OCI-LY3 (cell line): Measurements from ENCODE around the gene CKB.

Experiments
- H2AFZ ChIP-seq: fragments of 200-600, 300-600 bp; shearing (Covaris generic); 2 replicates; pipeline ENCODE4 v1.6.0; 2014; ENCODE audit warnings: antibody characterized with exemption, low read depth, low read length
- H3K27ac ChIP-seq: fragments of 200-600, 300-600 bp; sonication (generic); 2 replicates; pipeline ENCODE4 v1.5.1; 2014; ENCODE audit warnings: mild to moderate bottlenecking, low read length, moderate library complexity, mixed read lengths
- H3K27me3 ChIP-seq: fragments of 200-600, 300-600 bp; sonication (generic); 2 replicates; pipeline ENCODE4 v1.6.1; 2014; ENCODE audit warnings: low read depth, low read length, mixed read lengths
- H3K36me3 ChIP-seq: fragments of 200-600, 300-600 bp; sonication (generic); replicated peaks from 2 replicates; pipeline ENCODE3; 2014; ENCODE audit warnings: low read depth, low read length, mixed read lengths
- H3K4me1 ChIP-seq: fragments of 300-600, 200-600 bp; sonication (generic); 2 replicates; pipeline ENCODE4 v1.6.1; 2014; ENCODE audit warnings: low read length, mixed read lengths
- H3K4me2 ChIP-seq: fragments of 200-600, 300-600 bp; sonication (generic); 2 replicates; pipeline ENCODE4 v1.6.1; 2014; ENCODE audit warnings: low read length, mixed read lengths
- H3K4me3 ChIP-seq: fragments of 300-600, 200-600 bp; sonication (generic); 2 replicates; pipeline ENCODE4 v1.5.1; 2014; ENCODE audit warnings: antibody characterized with exemption, mild to moderate bottlenecking, low read length, moderate library complexity
- H3K79me2 ChIP-seq: fragments of 300-600, 200-600 bp; shearing (Covaris generic); 2 replicates; pipeline ENCODE4 v1.6.1; 2014; ENCODE audit warnings: mild to moderate bottlenecking, low read length, mixed read lengths
- H3K9ac ChIP-seq: fragments of 300-600, 200-600 bp; shearing (Covaris generic); 2 replicates; pipeline ENCODE4 v1.6.0; 2014; ENCODE audit warnings: mild to moderate bottlenecking, low read length, moderate library complexity
- H3K9me3 ChIP-seq: fragments of 200-600, 300-600 bp; shearing (Covaris generic); 2 replicates; pipeline ENCODE4 v1.6.1; 2014; ENCODE audit warnings: low read length, mixed read lengths; ENCODE audit not compliant: insufficient read depth
- H4K20me1 ChIP-seq: fragments of 200-600, 300-600 bp; sonication (generic); 2 replicates; pipeline ENCODE4 v1.6.1; 2016; ENCODE audit warnings: low read length, mixed read lengths; ENCODE audit not compliant: insufficient read depth
- EZH2phosphoT487 ChIP-seq: fragments of 200-600 bp; shearing (Covaris generic); IDR thresholded peaks from 2 replicates; pipeline ENCODE4 v1.6.1; 2018; ENCODE audit warnings: antibody characterized with exemption, mixed run types, low read depth
- TF ChIP-seq, protein P1 (sequence below): fragments of 200-600, 300-600 bp; sonication (generic); IDR thresholded peaks from 2 replicates; pipeline ENCODE4 v1.5.1; 2014; ENCODE audit warnings: antibody characterized with exemption, low read length, low read depth

The CKB gene

GRCh38 chr14:103544388-103545218 is 22.0 kb upstream of the CKB start:
- no peaks in the 10 kb centered on the region for H3K36me3 ChIP-seq
- H3K4me2 ChIP-seq: no peak overlapping the region
- no peaks in the 10 kb centered on the region for H4K20me1 ChIP-seq
- H3K27me3 ChIP-seq: 0 out of 2 replicates have a peak, but pooled peaks cover 3% of the 10 kb centered on the region
- H3K79me2 ChIP-seq: no peaks in the 10 kb centered on the region
- no peak overlapping the region for H3K9ac ChIP-seq
- no peak overlapping the region for H2AFZ ChIP-seq
- TF ChIP-seq EZH2phosphoT487: no peak
- TF ChIP-seq, protein P1, sequence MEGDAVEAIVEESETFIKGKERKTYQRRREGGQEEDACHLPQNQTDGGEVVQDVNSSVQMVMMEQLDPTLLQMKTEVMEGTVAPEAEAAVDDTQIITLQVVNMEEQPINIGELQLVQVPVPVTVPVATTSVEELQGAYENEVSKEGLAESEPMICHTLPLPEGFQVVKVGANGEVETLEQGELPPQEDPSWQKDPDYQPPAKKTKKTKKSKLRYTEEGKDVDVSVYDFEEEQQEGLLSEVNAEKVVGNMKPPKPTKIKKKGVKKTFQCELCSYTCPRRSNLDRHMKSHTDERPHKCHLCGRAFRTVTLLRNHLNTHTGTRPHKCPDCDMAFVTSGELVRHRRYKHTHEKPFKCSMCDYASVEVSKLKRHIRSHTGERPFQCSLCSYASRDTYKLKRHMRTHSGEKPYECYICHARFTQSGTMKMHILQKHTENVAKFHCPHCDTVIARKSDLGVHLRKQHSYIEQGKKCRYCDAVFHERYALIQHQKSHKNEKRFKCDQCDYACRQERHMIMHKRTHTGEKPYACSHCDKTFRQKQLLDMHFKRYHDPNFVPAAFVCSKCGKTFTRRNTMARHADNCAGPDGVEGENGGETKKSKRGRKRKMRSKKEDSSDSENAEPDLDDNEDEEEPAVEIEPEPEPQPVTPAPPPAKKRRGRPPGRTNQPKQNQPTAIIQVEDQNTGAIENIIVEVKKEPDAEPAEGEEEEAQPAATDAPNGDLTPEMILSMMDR: no peak
- H3K27ac ChIP-seq: no peak overlapping the region
- peaks cover 6% of the 10 kb centered on the region; the same call in 1 of the 2 replicates for H3K4me1 ChIP-seq
- H3K9me3 ChIP-seq: no peaks in the 10 kb centered on the region
- H3K4me3 ChIP-seq: no peak overlapping the region

DNA sequence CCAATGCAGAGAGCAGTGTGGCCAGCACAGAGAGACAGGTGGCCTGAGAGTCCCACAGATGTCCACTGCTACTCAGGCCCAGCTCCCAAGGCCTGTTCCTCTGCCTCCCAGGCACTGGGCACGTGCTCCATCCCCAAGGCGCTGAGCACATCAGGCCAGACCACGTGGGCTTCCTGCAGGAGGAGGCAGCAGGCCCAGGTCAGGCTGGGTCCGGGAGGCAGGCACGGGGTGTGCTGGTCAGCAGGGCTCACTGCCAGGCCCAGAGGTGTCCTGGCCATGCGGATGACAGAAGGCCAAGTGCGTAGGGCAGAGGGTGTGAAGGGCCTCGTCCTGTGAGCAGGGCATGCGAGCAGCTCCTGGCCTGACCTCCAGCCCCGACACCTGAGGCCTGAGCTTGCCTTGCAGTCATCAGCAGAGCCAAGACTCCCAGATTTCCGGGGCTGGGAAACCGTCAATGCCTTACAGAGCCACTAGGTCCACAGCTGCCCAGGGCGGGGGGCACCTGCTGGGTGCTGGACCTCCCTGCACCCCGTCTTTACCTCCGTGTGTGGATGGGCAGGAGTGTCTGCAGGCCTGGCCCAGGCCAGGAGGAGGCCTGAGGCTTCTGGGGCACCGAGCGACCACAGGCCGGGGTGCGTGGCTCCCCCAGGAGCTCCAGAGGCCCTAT is 21.2 kb upstream of the CKB start:
- H4K20me1 ChIP-seq: no peaks in the 10 kb centered on the region
- H3K4me2 ChIP-seq: no peak overlapping the region
- no peak overlapping the region for H3K27ac ChIP-seq
- H3K9ac ChIP-seq: no peak overlapping the region
- no peak for TF ChIP-seq EZH2phosphoT487
- TF ChIP-seq, protein P1: no peak
- H3K27me3 ChIP-seq: 0 out of 2 replicates have a peak, but pooled peaks cover 3% of the 10 kb centered on the region
- H3K36me3 ChIP-seq: no peaks in the 10 kb centered on the region
- no peaks in the 10 kb centered on the region for H3K9me3 ChIP-seq
- peaks cover 6% of the 10 kb centered on the region; the same call in 1 of the 2 replicates for H3K4me1 ChIP-seq
- no peaks in the 10 kb centered on the region for H3K79me2 ChIP-seq
- no peak overlapping the region for H2AFZ ChIP-seq
- H3K4me3 ChIP-seq: no peak overlapping the region

DNA sequence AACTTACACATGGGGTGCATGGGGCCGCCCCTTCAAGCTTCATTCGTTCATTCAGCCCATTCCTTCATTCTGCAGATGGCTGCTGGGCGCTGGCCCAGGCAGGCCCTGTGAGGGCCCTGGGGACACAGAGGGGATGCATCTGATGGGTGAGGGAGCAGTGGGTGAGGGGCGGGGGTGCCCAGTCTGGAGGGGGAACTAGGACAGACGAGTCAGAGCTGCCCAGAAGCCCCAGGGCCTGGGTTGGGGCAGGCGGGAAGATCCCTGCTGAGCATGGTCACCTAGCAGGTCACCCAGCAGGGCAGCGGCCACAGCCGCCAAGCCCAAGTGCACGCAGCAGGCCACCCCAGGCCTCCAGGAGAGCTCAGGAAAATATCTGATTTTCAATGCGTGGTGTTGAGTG is 20.5 kb upstream of the CKB start:
- Histone ChIP-seq H3K9ac (no peak overlapping the region), H3K4me2 (no peak overlapping the region), H3K9me3 (no peaks in the 10 kb centered on the region), H3K4me3 (no peak overlapping the region), H3K79me2 (no peaks in the 10 kb centered on the region), H4K20me1 (no peaks in the 10 kb centered on the region), H3K27ac (no peak overlapping the region), H3K27me3 (0 out of 2 replicates have a peak, but pooled peaks cover 3% of the 10 kb centered on the region), H3K36me3 (no peaks in the 10 kb centered on the region), H3K4me1 (peaks cover 6% of the 10 kb centered on the region; the same call in 1 of the 2 replicates), H2AFZ (no peak overlapping the region)
- no peak for TF ChIP-seq EZH2phosphoT487
- TF ChIP-seq, protein P1: no peak

- TF ChIP-seq EZH2phosphoT487: no peak
- TF ChIP-seq, protein P1: no peak
- Histone ChIP-seq H3K79me2 (no peaks in the 10 kb centered on the region), H3K27me3 (0 out of 2 replicates have a peak, but pooled peaks cover 3% of the 10 kb centered on the region), H4K20me1 (no peaks in the 10 kb centered on the region), H3K36me3 (peaks cover 2% of the 10 kb centered on the region), H3K4me2 (no peak overlapping the region), H3K4me3 (no peak overlapping the region), H3K4me1 (peaks cover 6% of the 10 kb centered on the region; the same call in 1 of the 2 replicates), H3K9me3 (no peaks in the 10 kb centered on the region), H3K27ac (no peak overlapping the region), H2AFZ (no peak overlapping the region), H3K9ac (no peak overlapping the region)
Measured at GRCh38 chr14:103542605-103543088, 20.0 kb upstream of the CKB start.
